NB4 (cell line): Measurements from ENCODE around the gene SLC35F1.

Source experiments
- DNase-seq: peaks from one replicate; pipeline ENCODE4 v3.0.0; 2010; ENCODE audit warnings: low read depth
- H3K4me3 ChIP-seq: one replicate; pipeline ENCODE4 v1.5.1; 2011; ENCODE audit warnings: mild to moderate bottlenecking, low read depth, low read length, moderate library complexity
- MYC ChIP-seq: IDR thresholded peaks from 2 replicates; pipeline ENCODE4 v1.6.1; 2011; ENCODE audit warnings: low read depth, low read length
- POLR2A ChIP-seq: IDR thresholded peaks from 2 replicates; pipeline ENCODE4 v1.6.1; 2011; ENCODE audit warnings: mild to moderate bottlenecking; ENCODE audit not compliant: insufficient read length; ENCODE audit errors: extremely low read depth
- TF ChIP-seq, protein P1 (sequence below): IDR thresholded peaks from 2 replicates; pipeline ENCODE4 v1.6.1; 2011; ENCODE audit warnings: low read depth, low read length
- TF ChIP-seq, protein P2 (sequence below): IDR thresholded peaks from one replicate; pipeline ENCODE4 v1.5.1; 2012; ENCODE audit warnings: low read depth, low read length

Gene SLC35F1

DNA sequence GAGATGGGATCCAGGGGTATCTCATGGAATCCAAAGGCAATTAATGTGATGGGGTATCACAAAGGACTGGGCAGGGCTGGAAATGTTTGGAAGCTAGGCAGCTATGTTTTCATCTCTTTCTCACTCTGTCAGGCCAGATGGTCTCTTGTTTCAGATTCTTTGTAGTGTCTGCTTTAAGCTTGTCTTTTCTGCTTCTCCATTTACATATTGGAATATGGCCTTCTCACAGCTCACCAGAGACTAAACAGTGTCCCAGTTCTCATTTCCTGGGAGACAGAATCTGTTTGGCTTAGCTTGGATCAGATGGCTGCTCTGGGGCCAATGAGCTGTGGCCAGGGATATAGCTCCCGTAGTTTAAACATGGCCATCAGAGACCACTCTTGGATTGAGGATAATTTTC is 78.9 kb downstream of the SLC35F1 start:
- DNase-seq, result no peak
- TF ChIP-seq POLR2A (no peak), MYC (no peak)
- TF ChIP-seq, protein P1, sequence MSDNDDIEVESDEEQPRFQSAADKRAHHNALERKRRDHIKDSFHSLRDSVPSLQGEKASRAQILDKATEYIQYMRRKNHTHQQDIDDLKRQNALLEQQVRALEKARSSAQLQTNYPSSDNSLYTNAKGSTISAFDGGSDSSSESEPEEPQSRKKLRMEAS, result no peak
- TF ChIP-seq, protein P2, sequence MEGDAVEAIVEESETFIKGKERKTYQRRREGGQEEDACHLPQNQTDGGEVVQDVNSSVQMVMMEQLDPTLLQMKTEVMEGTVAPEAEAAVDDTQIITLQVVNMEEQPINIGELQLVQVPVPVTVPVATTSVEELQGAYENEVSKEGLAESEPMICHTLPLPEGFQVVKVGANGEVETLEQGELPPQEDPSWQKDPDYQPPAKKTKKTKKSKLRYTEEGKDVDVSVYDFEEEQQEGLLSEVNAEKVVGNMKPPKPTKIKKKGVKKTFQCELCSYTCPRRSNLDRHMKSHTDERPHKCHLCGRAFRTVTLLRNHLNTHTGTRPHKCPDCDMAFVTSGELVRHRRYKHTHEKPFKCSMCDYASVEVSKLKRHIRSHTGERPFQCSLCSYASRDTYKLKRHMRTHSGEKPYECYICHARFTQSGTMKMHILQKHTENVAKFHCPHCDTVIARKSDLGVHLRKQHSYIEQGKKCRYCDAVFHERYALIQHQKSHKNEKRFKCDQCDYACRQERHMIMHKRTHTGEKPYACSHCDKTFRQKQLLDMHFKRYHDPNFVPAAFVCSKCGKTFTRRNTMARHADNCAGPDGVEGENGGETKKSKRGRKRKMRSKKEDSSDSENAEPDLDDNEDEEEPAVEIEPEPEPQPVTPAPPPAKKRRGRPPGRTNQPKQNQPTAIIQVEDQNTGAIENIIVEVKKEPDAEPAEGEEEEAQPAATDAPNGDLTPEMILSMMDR, result no peak
- no peak overlapping the region for H3K4me3 ChIP-seq

DNA sequence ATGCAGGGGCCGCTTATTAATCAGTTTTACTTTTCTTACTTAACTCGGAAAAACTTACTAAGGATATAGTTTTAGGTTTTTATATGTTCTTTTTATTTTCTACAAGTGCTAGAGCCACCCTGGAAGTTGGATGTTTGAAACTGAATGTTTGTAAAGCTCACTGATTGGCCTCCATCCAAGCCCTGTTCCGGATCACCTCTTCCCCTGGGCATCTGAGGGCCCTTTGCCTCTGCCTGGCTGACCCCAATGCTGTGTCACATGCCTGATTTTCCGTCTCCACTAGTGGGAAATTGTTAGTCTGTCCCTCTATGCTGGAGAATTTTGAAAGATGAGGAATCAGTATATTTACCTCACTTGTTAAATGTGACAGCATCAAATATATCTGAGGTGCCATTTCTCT is 79.3 kb downstream of the SLC35F1 start:
- no peak overlapping the region for H3K4me3 ChIP-seq
- no peak for DNase-seq
- TF ChIP-seq MYC (no peak), POLR2A (no peak)
- TF ChIP-seq, protein P1, result no peak
- TF ChIP-seq, protein P2, result no peak

DNA sequence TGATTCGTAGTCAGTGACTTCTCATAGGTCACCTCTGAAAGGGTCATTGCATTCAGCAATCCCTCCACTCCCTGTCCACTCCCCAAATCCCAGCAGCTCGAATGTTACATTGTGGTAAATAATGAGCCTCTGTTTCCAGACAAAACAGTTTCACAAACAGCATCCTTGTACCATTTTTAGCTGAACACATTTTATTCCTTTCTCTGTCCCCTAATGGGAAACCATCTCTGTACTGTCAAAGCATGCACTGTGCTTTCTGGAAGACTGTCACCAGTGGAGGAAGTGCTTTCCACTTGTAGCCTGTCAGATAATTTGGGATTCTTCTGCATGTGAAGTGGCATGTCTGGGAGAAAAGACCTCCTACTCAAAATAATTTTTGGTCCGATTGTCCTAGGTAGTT is 82.0 kb downstream of the SLC35F1 start:
- no peak for DNase-seq
- TF ChIP-seq, protein P2, result no peak
- TF ChIP-seq POLR2A, result no peak

DNA sequence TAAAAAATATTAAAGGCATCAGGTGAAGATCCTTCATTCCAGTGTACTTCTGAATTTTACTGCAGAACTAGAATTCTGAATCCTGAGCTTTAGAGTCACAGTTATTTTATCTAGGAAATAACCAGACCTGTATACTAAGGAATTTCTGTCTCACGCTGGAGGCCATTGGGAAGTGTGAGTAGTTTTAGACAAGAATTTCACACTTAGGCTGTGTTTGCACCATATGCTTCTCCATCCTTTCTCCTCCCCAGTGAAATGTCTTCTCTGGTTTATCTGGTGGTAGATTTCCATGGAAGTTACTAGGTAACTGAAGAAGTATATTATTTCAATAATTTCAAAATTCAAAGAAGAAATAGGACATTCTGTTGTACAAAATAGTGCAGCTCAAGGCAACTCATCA is 83.1 kb downstream of the SLC35F1 start:
- TF ChIP-seq, protein P1, result no peak
- TF ChIP-seq, protein P2, result no peak
- H3K4me3 ChIP-seq, result no peak overlapping the region
- DNase-seq, result no peak

More for the DNA sequence above, 82.0 kb downstream of the SLC35F1 start:
- H3K4me3 ChIP-seq, result no peak overlapping the region

DNA sequence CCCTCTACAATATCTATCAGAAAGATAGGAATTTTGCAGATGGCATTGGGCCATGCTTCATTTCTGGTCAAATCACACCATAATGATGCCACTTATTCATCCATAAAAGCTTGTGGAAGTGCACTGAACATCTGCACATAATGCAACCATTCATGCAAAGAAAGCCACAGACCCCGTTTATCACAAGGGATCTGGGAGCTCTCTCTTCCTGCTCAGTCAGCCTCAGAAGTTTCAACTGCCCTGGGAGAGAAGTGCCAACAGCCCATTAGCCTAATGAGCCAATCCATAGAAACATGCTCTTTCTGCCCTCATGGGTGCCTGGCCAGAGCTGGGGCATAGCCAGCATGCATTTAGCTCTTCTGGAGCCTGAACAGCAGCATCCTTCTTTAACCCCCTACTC is 85.8 kb downstream of the SLC35F1 start:
- no peak for DNase-seq

DNA sequence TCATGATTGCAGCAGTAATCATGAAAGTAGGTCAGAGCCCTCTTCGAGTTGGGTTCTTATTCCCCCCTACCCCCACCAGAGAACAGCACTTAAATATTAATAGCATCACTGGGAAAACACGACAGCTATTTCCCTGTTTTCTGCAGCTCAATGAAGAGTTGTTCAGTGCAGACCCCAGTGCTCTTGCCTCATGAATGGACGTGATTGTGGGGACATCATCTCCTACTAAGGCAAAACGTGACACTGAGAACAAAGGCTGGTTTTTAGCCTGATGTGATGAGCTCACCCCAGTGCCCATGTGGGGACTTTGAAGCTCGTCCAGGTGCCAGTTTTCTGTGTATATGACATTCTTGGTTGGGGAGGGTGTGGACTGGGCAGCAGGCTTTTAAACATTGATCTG is 105.9 kb downstream of the SLC35F1 start:
- no peak overlapping the region for H3K4me3 ChIP-seq
- no peak for DNase-seq
- TF ChIP-seq, protein P2, result no peak
- no peak for TF ChIP-seq MYC
- TF ChIP-seq, protein P1, result no peak
- no peak for TF ChIP-seq POLR2A

More for the DNA sequence above, 85.8 kb downstream of the SLC35F1 start:
- no peak for TF ChIP-seq MYC
- TF ChIP-seq, protein P2, result no peak
- TF ChIP-seq, protein P1, result no peak
- TF ChIP-seq POLR2A, result no peak
- H3K4me3 ChIP-seq, result no peak overlapping the region
